Keratinocyte (primary cell): ENCODE results near the gene SIGLECL1. TPM values are rescaled to one million over a fixed set of nuclear protein-coding genes. Genes with fewer than 3 reads are reported as not detected.

Experiments
- DNase-seq: peaks from one replicate; pipeline ENCODE4 v3.0.0-alpha.2; 2011; ENCODE audit warnings: low read depth, missing footprints, low spot score
- FAIRE-seq: peaks from 2 replicates; lab custom pipeline; 2011; peaks lifted over from hg19 to GRCh38; lab: Jason Lieb, UNC
- H2AFZ ChIP-seq: 2 replicates; pipeline ENCODE4 v1.6.0; 2012; ENCODE audit warnings: low read length, control low read depth, inconsistent platforms; ENCODE audit not compliant: control insufficient read depth
- H3K27ac ChIP-seq: 2 replicates; pipeline ENCODE4 v1.5.1; 2011; ENCODE audit warnings: low read length; ENCODE audit not compliant: control insufficient read depth, insufficient read depth
- H3K27me3 ChIP-seq: 3 replicates; pipeline ENCODE4 v1.6.0; 2011; ENCODE audit warnings: low read length; ENCODE audit not compliant: control insufficient read depth, insufficient read depth; ENCODE audit errors: extremely low read depth
- H3K36me3 ChIP-seq, 2 experiments: 2 replicates in 1 of 2; 3 replicates in 1 of 2; pipeline ENCODE4 v1.5.1; 2011; ENCODE audit warnings: low read length in 2 of 2, mild to moderate bottlenecking in 1 of 2; ENCODE audit not compliant: control insufficient read depth in 2 of 2, insufficient read depth in 2 of 2; ENCODE audit errors: extremely low read depth in 1 of 2
- H3K4me1 ChIP-seq: 3 replicates; pipeline ENCODE4 v1.5.1; 2011; ENCODE audit warnings: low read length; ENCODE audit not compliant: control insufficient read depth, insufficient read depth; ENCODE audit errors: extremely low read depth
- H3K4me2 ChIP-seq: 3 replicates; pipeline ENCODE4 v1.6.0; 2011; ENCODE audit warnings: low read depth, low read length; ENCODE audit not compliant: control insufficient read depth, insufficient read depth; ENCODE audit errors: extremely low read depth
- H3K4me3 ChIP-seq, 3 experiments: fragments of 200-600 bp in 1 of 3; sonication (generic) in 1 of 3; 2 replicates in 2 of 3; 3 replicates in 1 of 3; pipeline ENCODE4 v1.5.1; 2011 to 2016; ENCODE audit warnings: low read length in 3 of 3, mild to moderate bottlenecking in 3 of 3, control low read depth in 2 of 3, inconsistent platforms in 1 of 3, low read depth in 1 of 3, mixed read lengths in 1 of 3, mixed run types in 1 of 3, moderate library complexity in 1 of 3; ENCODE audit not compliant: control insufficient read depth in 2 of 3, insufficient read depth in 2 of 3; ENCODE audit errors: extremely low read depth in 1 of 3
- H3K79me2 ChIP-seq: 2 replicates; pipeline ENCODE4 v1.6.0; 2012; ENCODE audit warnings: low read length; ENCODE audit not compliant: control insufficient read depth, insufficient read depth
- H3K9ac ChIP-seq: 3 replicates; pipeline ENCODE4 v1.6.0; 2011; ENCODE audit warnings: low read length; ENCODE audit not compliant: control insufficient read depth, insufficient read depth; ENCODE audit errors: extremely low read depth
- H3K9me1 ChIP-seq: 3 replicates; pipeline ENCODE4 v1.6.0; 2011; ENCODE audit warnings: low read length; ENCODE audit not compliant: control insufficient read depth, insufficient read depth; ENCODE audit errors: extremely low read depth
- H3K9me3 ChIP-seq: 2 replicates; pipeline ENCODE4 v1.5.1; 2012; ENCODE audit warnings: low read depth, low read length; ENCODE audit not compliant: control insufficient read depth
- H4K20me1 ChIP-seq: 3 replicates; pipeline ENCODE4 v1.6.0; 2011; ENCODE audit warnings: low read length; ENCODE audit not compliant: control insufficient read depth, insufficient read depth; ENCODE audit errors: extremely low read depth
- EZH2 ChIP-seq: IDR thresholded peaks from one replicate; pipeline ENCODE4 v1.6.1; 2012; ENCODE audit warnings: inconsistent platforms, mild to moderate bottlenecking, low read length, moderate library complexity
- dilution Hi-C: fragments of 300-500 bp; cut with MboI; formaldehyde crosslinking; loops from one replicate; pipeline ENCODE4 v1.7.0; 2020; ENCODE audit warnings: low sequenced_read_pairs; ENCODE audit not compliant: extremely low pct_ligation_motif_present
- polyA plus RNA-seq, 5 experiments: library from polyadenylated mRNA; depleted of rRNA in 3 of 5; stranded (reverse) in 3 of 5; stranded (forward) in 1 of 5; unstranded in 1 of 5; fragments of >200 nt; gene quantifications; 1 replicate in 1 of 5; 2 replicates in 3 of 5; 3 replicates in 1 of 5; pipeline versions ENCODE4 v1.2.1 to v1.2.3, GENCODE V29; 2011 to 2012; ENCODE audit warnings: missing spikeins in 2 of 5, low read depth in 1 of 5, low replicate concordance in 1 of 5
- TF ChIP-seq, protein P1 (sequence below), 3 experiments: IDR thresholded peaks in 1 of 3; conservative IDR thresholded peaks in 1 of 3; optimal IDR thresholded peaks in 1 of 3; 2 replicates in 2 of 3; 3 replicates in 1 of 3; pipeline versions ENCODE3 to v1.5.1; 2011; ENCODE audit warnings: low read length in 3 of 3, mild to moderate bottlenecking in 3 of 3, moderate library complexity in 2 of 3, control low read depth in 1 of 3, inconsistent platforms in 1 of 3; ENCODE audit not compliant: insufficient read depth in 2 of 3; ENCODE audit errors: extremely low read depth in 1 of 3

The SIGLECL1 gene
- polyA plus RNA-seq, 1 donor (not counting 4 experiments of a cell fraction or from before 2014, with no cell fraction given), result not detected

DNA sequence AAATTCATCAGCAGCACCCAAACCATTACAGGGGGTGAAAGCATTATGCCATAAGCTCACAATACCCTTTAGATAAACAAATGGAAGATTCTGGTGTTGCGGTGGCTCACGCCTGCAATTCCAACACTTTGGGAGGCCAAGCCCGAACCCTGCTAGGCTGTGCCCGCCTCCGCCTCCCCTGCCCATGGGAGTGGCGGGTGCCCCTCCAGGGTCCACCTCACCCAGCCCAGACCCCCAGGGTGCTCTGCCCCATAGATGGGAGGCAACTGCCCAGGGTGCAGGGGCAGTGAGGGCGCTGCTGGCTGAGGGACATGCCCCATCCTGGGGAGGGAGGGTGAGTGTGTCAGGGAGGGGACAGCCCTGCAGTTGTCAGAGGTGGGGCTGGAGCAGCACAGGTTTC lies 10.0 kb upstream of the SIGLECL1 start:
- Histone ChIP-seq H3K9me1 (no peaks in the 10 kb centered on the region), H3K27me3 (no peaks in the 10 kb centered on the region), H3K4me1 (no peaks in the 10 kb centered on the region), H3K4me2 (no peak overlapping the region), H2AFZ (no peak overlapping the region), H3K36me3 (no peaks in the 10 kb centered on the region), H3K9me3 (no peaks in the 10 kb centered on the region), H4K20me1 (no peaks in the 10 kb centered on the region), H3K9ac (no peak overlapping the region), H3K4me3 (no peak overlapping the region), H3K79me2 (no peaks in the 10 kb centered on the region), H3K27ac (no peak overlapping the region)
- TF ChIP-seq, protein P1, sequence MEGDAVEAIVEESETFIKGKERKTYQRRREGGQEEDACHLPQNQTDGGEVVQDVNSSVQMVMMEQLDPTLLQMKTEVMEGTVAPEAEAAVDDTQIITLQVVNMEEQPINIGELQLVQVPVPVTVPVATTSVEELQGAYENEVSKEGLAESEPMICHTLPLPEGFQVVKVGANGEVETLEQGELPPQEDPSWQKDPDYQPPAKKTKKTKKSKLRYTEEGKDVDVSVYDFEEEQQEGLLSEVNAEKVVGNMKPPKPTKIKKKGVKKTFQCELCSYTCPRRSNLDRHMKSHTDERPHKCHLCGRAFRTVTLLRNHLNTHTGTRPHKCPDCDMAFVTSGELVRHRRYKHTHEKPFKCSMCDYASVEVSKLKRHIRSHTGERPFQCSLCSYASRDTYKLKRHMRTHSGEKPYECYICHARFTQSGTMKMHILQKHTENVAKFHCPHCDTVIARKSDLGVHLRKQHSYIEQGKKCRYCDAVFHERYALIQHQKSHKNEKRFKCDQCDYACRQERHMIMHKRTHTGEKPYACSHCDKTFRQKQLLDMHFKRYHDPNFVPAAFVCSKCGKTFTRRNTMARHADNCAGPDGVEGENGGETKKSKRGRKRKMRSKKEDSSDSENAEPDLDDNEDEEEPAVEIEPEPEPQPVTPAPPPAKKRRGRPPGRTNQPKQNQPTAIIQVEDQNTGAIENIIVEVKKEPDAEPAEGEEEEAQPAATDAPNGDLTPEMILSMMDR (optimal IDR thresholded peaks at IDR 0.05 in 1 of 3, IDR thresholded peaks at IDR 0.05 in 1 of 3, conservative IDR thresholded peaks at IDR 0.05 in 1 of 3; ENCODE audit: extremely low read depth in 1 of 3, insufficient read depth in 2 of 3, low read length in 3 of 3), result no peak
- no peak for TF ChIP-seq EZH2
- dilution Hi-C loops, result no loop called here
- DNase-seq (no peak), FAIRE-seq (no peak)

DNA sequence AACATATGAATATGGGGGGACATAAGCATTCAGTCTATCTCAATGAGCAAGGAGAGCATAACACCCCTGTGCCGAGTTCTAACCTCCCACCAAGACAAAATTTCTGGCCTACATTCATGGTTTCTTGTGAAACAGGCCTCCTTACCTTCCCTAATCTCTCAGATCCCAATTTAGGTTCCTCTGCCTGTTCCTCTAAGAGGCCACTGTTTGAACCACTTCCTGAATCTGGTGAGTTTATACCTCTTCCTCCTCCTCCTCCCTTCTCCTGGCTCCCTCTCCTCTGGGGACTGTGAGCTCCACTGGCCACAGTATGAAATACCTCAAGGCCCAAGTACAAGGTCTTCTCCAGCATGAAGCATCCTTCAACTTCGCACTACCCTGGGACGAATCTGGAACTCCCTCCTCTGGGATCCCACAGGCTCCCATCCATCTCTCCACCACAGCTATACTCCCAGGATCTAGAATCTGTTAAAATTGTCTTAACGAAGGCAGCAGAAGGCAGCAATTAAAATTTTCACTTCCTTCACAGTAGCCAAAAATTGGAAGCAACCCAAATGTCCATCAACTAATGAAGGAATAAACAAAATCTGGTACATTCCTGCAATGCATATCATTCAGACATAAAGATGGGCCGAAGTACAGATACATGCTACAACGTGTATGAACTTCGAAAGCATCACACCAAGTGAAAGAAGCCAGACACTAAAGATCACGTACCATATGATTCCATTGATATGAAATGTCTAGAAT lies 7.8 kb upstream of the SIGLECL1 start:
- H3K27me3 ChIP-seq, result no peaks in the 10 kb centered on the region

More for the DNA sequence above, 7.8 kb upstream of the SIGLECL1 start:
- H3K4me2 ChIP-seq, result no peak overlapping the region
- dilution Hi-C loops, result no loop called here
- H4K20me1 ChIP-seq, result no peaks in the 10 kb centered on the region
- no peak overlapping the region for H2AFZ ChIP-seq
- no peak overlapping the region for H3K4me3 ChIP-seq
- no peak for FAIRE-seq
- TF ChIP-seq, protein P1 (optimal IDR thresholded peaks at IDR 0.05 in 1 of 3, IDR thresholded peaks at IDR 0.05 in 1 of 3, conservative IDR thresholded peaks at IDR 0.05 in 1 of 3; ENCODE audit: extremely low read depth in 1 of 3, insufficient read depth in 2 of 3, low read length in 3 of 3), result no peak
- no peak for TF ChIP-seq EZH2
- H3K79me2 ChIP-seq, result no peaks in the 10 kb centered on the region
- H3K27ac ChIP-seq, result no peak overlapping the region
- DNase-seq, result no peak
- H3K9me3 ChIP-seq, result no peaks in the 10 kb centered on the region
- H3K36me3 ChIP-seq, result no peaks in the 10 kb centered on the region
- H3K9me1 ChIP-seq, result no peaks in the 10 kb centered on the region
- H3K4me1 ChIP-seq, result no peaks in the 10 kb centered on the region
- no peak overlapping the region for H3K9ac ChIP-seq
